ENCODE measurements around the gene WASF2.
"Not testable (repeated sequence)": the region's sequence is repeated elsewhere in the genome, so short reads cannot be mapped to it uniquely, and the experiment has no call there.

WASF2 gene

GRCh38 chr1:27491748-27492700 lies 2.1 kb upstream of the WASF2 start:
- DNase-seq: peak in 1 of 2 donors; percentile 13

GRCh38 chr1:27489501-27489972 lies 430 bp downstream of the WASF2 start:
- DNase-seq: no peak

DNA sequence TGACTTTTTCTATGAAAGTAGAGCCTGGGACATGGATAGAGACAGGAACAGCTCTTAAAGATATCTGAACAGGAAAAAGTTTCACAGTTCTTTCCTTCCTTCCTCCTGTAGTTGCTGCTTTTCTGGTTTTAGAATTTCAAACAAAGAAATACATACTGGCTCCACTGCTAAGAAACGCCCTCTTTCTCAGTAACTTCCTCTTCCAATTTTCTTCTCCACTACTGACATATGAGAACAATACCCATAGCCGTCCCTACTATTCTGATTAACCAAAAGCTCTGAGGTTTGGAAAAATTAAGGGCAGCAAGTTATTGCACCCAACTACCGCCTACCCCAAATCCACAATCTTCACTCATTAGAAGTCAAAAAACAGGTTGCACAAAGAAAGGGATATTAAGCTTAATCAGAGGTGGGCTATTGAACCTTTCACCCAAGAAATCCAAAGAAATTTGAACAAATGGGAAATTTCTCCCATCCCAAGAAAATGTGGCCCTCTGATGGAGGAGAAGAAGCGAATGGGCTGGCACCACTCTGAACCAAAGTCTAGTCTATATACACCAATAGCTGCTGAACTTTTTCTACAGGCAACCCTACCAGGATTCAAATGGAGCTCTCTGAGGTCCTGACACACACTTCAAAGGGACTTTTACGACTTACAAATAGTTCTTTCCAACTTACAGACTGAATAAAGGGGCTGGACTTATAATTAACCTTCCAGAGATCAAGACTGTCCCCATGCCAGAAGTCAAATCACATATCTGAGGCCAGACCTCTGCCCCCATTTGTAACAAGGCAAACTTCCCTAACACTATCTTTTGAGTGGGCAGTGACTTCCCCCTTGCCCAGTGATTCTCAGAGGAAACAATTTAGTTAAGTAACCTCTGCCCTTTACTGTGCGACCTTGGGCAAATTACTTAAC lies 1.7 kb downstream of the WASF2 start:
- peak in 1 of 2 donors; percentile 21 for DNase-seq

- DNase-seq: no peak
These were observed 4.6 kb downstream of the WASF2 start for GRCh38 chr1:27485363-27485762.

DNA sequence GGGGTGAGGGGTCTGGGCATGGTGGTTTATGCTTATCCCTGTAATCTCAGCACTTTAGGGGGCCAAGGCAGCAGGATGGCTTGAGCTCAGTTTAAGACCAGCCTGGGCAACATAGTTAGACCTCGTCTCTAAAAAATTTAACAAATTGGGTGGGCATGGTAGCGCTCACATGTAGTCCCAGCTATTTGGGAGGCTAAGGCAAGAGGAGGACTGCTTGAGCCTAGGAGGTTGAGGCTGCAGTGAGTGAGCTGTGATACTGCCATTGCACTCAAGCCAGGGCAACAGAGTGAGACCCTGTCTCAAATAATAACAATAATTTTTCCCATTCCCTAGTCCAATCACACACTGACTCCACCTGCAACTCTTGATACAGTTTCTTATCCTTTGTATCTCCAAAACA lies 6.3 kb downstream of the WASF2 start:
- DNase-seq: no peak

DNA sequence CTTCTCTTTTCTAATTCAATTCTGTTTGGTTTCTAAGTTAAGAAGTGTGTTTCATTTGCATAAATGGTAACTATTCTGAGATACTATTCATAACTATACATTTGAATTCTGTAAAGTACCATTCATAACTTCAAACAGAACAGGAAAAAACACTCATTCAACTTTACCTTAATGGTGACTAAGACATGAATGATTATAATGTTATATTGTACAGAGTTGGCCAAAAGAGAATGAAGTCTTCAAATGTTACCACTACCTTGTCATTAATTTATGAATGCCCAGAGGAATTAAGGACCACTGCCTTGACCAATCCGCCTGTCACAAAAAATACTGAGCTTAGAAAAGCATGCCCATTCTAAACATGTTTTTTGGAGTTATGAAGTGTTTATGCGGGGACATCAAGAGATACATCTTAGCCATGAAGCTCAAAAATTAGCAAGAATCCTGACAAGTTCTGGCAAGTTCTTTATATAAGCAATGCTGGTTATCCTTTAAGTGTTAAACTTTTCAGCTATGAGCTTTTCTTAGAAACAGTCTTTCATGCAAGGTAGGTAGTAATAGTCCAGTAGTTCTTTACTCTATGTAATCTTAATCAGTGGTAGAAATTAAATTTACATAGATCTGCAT lies 7.9 kb downstream of the WASF2 start:
- no peak for DNase-seq

- no peak for DNase-seq
These were observed 11.9 kb downstream of the WASF2 start for GRCh38 chr1:27478098-27478497.

DNA sequence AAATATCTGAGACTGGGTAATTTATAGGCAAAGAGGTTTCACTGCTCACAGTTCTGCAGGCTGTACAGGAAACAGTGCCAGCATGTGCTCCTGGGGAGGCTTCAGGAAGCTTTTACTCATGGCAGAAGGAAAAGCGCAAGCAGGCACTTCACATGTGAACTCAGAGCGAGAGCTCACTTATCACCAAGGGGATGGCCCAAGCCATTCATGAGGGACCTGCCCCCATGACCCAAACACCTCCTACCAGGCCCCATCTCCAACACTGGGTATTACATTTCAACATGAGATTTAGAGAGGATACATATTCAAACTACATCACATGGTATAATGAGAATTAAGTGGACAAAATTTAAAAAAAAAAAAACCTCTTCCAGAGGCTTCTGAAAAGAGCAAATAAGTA lies 13.7 kb downstream of the WASF2 start:
- no peak for DNase-seq

GRCh38 chr1:27475720-27476119 lies 14.2 kb downstream of the WASF2 start:
- no peak for DNase-seq

- DNase-seq: no peak
These were observed 16.2 kb downstream of the WASF2 start for GRCh38 chr1:27473755-27474154.

- not testable (repeated sequence) for DNase-seq
These were observed 17.9 kb downstream of the WASF2 start for GRCh38 chr1:27472098-27472497.

GRCh38 chr1:27471477-27471876 lies 18.5 kb downstream of the WASF2 start:
- no peak for DNase-seq

- DNase-seq: no peak
These were observed 20.6 kb downstream of the WASF2 start for GRCh38 chr1:27469334-27469733.

- DNase-seq: not testable (repeated sequence)
These were observed 21.6 kb downstream of the WASF2 start for GRCh38 chr1:27468378-27468777.

DNA sequence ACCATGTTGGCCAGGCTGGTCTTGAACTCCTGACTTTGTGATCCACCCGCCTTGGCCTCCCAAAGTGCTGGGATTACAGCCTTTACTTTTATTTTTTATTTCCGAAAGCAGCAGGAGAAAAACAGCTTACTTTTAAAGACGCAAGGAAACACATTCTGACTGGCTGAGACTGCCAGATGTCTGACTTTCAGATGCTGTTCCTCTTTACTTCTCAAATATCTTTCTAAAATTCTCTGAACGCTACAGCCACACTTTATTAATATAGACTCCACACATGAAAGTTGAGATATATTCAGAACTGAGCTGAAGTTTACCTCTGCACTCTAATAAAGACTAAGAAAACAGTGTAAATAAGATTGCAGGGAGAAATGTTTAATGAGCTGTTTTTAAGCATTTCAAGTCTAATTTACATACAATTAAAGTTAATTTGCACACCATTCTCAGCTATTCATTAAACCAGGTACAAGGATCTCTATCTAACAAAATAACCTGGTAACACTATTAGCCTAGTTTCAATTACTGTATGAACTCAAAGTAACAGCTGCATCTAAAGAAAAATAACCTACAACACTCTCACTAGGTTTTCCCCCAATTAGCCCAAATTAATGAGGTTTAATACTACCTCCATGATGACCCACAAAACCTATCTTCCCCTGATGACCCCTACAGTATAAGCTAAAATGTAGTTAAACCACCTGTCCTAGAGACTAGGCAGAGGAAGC lies 24.9 kb downstream of the WASF2 start:
- DNase-seq: no peak

- DNase-seq: not testable (repeated sequence)
These were observed 26.1 kb downstream of the WASF2 start for GRCh38 chr1:27463916-27464315.

DNA sequence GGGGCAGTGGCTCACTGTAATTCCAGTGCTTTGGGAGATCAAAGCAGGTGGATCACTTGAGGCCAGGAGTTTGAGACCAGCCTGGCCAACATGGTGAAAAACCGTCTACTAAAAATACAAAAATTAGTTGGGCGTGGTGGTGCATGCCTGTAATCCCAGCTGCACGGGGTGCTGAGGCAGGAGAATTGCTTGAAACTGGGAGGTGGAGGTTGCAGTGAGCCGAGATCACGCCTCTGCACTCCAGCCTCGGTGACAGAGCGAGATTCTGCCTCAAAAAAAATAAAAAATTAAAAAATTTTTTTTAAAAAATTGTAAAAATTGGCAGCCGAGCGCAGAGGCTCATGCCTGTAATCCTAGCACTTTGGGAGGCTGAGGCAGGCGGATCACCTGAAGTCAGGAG lies 31.4 kb downstream of the WASF2 start:
- not testable (repeated sequence) for DNase-seq

DNA sequence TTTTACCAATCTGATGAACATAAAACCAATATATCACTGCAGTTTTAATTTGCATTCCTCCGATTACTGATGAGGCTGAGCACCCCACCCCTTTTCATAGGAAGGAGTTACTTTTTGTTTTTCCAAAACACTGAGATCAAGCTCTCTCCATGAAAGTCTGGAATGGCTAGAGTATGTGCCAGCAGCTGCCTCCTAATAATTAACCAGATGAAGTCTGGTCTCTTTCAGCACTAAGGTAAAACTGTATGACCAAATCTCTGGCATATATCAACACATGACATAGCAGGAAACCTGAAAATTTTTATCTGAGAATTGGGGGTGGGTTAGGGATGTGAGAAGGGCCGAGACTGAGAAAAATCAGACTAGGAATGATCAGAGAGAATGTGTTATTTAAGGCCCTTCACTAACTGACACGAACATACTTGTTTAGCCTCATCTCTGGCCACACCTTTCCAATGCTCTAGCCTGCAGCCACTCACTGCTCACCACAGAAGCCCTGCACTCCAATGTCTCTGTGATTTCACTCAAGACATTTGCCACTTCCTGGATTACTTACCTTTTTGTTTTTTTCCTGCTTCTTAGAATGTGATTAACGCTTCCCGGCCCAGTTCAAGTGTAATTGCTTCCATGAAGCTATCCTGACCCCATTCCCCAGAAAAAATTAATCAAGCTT lies 34.7 kb downstream of the WASF2 start:
- DNase-seq: peak in 1 of 2 donors; percentile 35

GRCh38 chr1:27454610-27455009 lies 35.4 kb downstream of the WASF2 start:
- no peak for DNase-seq

DNA sequence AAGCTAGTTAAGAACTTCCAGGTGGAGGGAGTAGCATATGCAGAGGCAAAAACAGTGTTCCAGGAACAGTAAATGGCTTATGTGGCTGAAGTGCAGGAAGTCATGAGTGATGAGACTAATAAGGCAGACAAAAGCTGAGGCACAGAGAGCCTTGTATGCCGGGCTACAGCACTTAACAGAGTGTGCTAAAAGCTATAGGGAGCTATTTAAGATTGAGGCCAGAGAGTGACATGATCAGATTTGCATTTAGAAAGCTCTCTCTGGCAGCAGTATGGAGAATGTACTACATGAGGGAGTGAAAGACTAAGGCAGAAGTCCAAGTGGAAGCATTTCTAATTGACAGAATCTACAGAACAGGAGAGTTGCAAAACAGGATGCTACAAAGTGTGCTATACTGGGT lies 38.6 kb downstream of the WASF2 start:
- DNase-seq: no peak

DNA sequence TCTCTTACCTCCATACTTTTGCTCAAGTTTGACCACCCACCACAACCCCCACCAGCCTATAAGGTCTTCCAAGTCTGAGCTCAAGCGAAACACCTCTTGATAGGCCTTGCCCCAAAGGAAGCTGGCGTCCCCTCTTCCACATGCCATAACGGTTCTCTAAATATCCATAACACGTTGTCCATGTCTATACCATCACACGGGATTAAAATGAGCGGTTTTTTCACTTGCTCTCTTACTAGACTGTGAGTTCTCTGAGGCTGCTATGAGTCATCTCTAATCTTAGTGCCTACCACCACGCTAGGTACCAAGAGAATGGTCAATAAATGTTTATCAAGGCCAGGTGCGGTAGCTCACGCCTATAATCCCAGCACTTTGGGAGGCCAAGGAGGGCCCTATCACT lies 41.0 kb downstream of the WASF2 start:
- no peak for DNase-seq

DNA sequence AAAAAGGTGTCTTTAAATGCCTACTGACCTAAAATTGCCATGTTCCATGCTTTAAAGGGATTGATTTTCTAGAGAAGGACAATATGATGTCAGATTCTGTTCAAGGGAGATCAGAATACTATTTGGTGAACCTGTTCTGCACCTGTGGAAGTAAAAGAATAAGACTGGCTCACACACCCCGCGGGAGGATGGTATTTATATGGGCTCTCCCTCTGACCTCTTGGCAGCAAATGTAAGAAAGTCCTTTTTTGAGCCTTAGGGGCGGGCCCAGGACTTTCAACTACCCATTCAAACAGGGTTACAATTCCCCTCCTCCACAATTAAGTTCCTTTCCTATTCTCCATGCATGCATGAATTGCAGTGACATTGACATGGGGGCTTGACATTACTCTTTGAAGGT lies 42.1 kb downstream of the WASF2 start:
- no peak for DNase-seq

Data from CD4-positive, alpha-beta T cell treated with Interleukin-1 beta for 1 hour (primary cell).